GM10248 (cell line): ENCODE results near the gene CLBA1.

Source experiments
- CTCF ChIA-PET: fragments of 300-600 bp; sonication (Branson Sonifier 250); formaldehyde crosslinking; extraction: SDS; loops from one replicate; lab custom pipeline; 2021; ENCODE audit warnings: antibody characterized with exemption; lab: Yijun Ruan, JAX
- POLR2A ChIA-PET: fragments of 350-650 bp; sonication (Branson Sonifier 250); formaldehyde crosslinking; extraction: SDS; loops from one replicate; lab custom pipeline; 2020; ENCODE audit warnings: antibody characterized with exemption; lab: Yijun Ruan, JAX
- DNase-seq: peaks from one replicate; pipeline ENCODE4 v3.0.0; 2012; ENCODE audit errors: extremely low spot score
- TF ChIP-seq, protein P1 (sequence below): IDR thresholded peaks from 2 replicates; pipeline ENCODE4 v1.5.1; 2012; ENCODE audit warnings: mild to moderate bottlenecking, low read depth; ENCODE audit errors: extremely low read depth, missing control alignments, control extremely low read depth

Gene CLBA1

DNA sequence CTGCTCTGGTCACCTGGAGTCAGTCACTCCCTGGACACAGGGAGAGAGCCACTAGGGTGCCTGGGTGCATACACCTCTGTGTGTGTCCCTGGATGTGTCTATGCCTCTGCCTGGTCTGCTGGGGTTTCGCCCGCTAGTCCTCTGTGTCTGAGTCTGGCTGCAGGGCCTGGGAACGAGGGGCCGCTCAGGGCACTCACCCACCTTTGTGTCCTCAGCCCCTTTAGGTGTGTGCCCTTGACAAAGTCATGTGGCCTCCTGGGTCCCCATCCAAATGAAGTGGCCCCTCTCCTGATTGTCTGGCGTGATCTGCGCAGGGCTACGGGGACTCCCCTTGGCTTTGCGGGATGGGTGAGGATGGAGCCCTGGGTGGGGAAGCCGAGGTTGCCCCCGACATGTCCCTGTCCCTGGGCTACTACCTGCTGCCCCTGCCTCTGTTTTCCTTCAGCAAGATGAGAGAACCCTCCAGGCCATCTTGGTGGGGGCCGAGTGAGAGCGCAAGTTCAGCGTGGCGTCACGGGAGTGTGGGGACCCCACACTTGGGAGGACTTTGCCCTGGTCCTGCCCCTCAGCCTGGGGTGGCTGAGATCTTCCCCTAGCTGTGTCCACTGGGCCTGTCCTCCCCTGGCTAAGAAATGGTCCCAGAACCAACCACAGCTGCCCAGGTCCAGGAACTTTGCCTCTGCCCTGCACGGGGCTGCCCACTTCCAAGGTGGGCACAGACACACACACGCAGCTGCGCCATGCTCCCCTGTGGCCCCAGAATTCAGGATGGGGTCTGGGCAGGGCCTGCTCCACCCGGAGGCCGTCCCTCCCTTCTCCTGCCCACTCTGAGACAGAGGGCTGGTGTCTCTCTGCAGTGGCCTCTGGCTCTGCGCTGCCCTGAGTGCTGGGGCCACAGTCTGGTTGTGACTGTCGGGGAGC lies 4.7 kb upstream of the CLBA1 start:
- DNase-seq: no peak
- CTCF ChIA-PET: interaction anchor here (1.5 to 5.7 kb wide), 3 partner anchors 54 to 65 kb away, joined by 5 to 54 read pairs (median 8); no protein-coding TSS in a partner anchor
- POLR2A ChIA-PET: no interaction called here
- TF ChIP-seq, protein P1, sequence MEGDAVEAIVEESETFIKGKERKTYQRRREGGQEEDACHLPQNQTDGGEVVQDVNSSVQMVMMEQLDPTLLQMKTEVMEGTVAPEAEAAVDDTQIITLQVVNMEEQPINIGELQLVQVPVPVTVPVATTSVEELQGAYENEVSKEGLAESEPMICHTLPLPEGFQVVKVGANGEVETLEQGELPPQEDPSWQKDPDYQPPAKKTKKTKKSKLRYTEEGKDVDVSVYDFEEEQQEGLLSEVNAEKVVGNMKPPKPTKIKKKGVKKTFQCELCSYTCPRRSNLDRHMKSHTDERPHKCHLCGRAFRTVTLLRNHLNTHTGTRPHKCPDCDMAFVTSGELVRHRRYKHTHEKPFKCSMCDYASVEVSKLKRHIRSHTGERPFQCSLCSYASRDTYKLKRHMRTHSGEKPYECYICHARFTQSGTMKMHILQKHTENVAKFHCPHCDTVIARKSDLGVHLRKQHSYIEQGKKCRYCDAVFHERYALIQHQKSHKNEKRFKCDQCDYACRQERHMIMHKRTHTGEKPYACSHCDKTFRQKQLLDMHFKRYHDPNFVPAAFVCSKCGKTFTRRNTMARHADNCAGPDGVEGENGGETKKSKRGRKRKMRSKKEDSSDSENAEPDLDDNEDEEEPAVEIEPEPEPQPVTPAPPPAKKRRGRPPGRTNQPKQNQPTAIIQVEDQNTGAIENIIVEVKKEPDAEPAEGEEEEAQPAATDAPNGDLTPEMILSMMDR: no peak

- ChIA-PET CTCF (interaction anchor here (1.0 to 5.7 kb wide), 4 partner anchors 23 to 64 kb away, joined by 3 to 54 read pairs (median 6); no protein-coding TSS in a partner anchor), POLR2A (no interaction called here)
- DNase-seq: no peak
- TF ChIP-seq, protein P1: no peak
Observed at GRCh38 chr14:104981699-104982541, 3.7 kb upstream of the CLBA1 start.

GRCh38 chr14:104982548-104983230 lies 2.9 kb upstream of the CLBA1 start:
- ChIA-PET POLR2A (no interaction called here), CTCF (interaction anchor here (0.6 to 5.7 kb wide), 5 partner anchors 22 to 1709 kb away, joined by 3 to 54 read pairs (median 5); no protein-coding TSS in a partner anchor)
- no peak for DNase-seq
- TF ChIP-seq, protein P1: no peak

DNA sequence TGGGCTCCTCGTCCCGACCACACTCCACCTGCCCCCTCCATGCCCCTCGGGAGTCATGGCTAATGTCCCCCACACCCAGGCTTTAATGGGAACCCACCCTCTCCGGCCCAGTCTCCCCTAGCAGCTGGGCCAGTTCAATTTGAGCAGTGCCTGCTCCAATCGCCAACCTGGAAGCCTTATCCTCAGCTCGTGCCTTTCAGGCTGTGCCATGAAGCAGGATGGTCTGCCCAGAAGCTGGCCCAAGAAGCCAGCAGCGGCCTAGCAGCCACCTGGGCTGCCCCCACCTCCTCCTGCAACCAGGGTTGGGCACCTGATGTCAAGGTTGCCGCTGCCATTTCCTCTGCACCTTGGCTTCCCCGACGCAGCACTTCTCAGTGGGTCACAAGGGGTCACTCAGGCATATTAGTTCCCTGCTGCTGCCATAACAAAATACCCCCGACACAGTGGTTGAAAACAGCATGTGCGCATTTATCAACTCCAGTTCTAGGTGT lies 2.3 kb upstream of the CLBA1 start:
- CTCF ChIA-PET: interaction anchor here (1.5 to 5.7 kb wide), 4 partner anchors 8 to 104 kb away, joined by 5 to 54 read pairs (median 14); no protein-coding TSS in a partner anchor
- POLR2A ChIA-PET: no interaction called here
- TF ChIP-seq, protein P1: no peak
- DNase-seq: no peak

DNA sequence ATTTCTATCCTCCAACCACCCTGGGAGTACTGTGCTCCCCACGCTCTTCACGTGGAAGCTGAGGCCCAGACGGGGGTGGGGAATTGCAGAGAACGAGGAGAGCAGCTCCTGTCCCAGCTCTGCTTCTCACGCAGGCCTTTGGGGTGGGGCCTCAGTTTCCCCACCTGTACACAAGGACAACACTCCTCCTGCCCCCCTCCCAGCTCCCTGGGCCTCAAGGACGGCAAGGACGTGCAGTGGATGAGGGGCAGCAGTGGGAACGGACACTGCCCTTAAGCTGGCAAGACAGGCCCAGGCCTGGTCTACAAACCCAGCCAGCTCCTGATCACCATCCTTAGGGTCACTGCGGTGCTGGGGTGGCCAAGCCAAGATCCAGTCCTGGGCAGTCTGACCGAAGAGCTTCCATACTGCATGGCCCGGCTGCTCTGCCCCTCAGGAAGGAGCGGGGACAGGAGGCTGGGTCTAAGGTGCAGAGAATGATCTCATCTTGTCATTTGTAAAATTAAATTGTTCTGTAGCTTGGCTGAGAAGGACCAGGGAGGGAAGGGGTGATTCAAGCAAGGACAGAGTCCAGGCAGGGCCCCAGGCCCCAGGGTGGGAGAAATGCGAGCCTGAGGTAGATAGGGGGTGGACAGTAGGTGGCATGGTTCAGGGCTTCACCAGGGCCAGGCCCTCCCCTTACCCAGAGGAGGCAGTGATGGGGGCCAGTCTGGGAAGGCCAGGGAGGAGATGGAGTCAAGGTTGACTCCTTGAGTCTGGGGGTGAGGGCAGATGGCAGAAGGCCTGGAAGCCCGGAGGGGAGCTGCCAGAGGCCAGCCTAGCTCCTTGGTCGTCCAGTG lies 1.3 kb upstream of the CLBA1 start:
- ChIA-PET CTCF (interaction anchor here (0.8 to 5.7 kb wide), 8 partner anchors 9 to 103 kb away, joined by 3 to 54 read pairs (median 4); no protein-coding TSS in a partner anchor), POLR2A (no interaction called here)
- TF ChIP-seq, protein P1: no peak
- no peak for DNase-seq
